ENCODE measurements around the gene TIMD4.

TIMD4 gene

DNA sequence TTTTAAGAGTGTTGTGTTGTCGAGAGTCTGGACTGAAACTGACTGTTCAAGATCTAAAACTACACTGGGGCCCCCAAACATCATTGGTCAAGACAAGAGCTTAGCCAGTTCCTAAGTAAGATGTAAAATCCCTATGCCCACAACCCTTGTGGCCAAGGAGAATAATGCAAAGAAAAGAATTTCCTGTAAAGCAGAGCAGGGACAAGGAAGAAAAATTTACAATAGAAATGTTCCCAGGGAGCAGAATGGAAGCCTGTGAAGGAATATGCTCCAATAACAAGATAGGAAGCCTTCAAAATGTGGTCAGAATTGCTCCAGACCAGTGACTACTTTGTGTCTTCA, 92.6 kb downstream of the TIMD4 start:
- in situ Hi-C loops (cut with MboI; ENCODE audit: low sequenced_read_pairs), result no loop called here
- no peaks in the 10 kb centered on the region for H3K9me3 ChIP-seq
- no peaks in the 10 kb centered on the region for H3K27me3 ChIP-seq (ENCODE audit: low read depth)
- H3K4me3 ChIP-seq, result no peak overlapping the region
- no peaks in the 10 kb centered on the region for H3K4me1 ChIP-seq
- DNase-seq (ENCODE audit: low spot score in 2 of 2), result no peak
- no peaks in the 10 kb centered on the region for H3K36me3 ChIP-seq (replicated peaks)

All from HAP-1 (cell line).